C4-2B (cell line): ENCODE data around the gene OVOL2.
"Not testable (repeated sequence)": the region's sequence is repeated elsewhere in the genome, so short reads cannot be mapped to it uniquely, and the experiment has no call there.

Experiments used
- H3K27ac ChIP-seq: fragments of 450-650 bp; 2 replicates; pipeline ENCODE4 v1.5.1; 2017
- ZFX ChIP-seq: fragments of 450-650 bp; IDR thresholded peaks from 2 replicates; pipeline ENCODE4 v1.6.1; 2017
- TF ChIP-seq, protein P1 (sequence below): fragments of 450-650 bp; conservative IDR thresholded peaks from 2 replicates; pipeline ENCODE4 v1.5.1; 2017; ENCODE audit warnings: mild to moderate bottlenecking

OVOL2 gene

DNA sequence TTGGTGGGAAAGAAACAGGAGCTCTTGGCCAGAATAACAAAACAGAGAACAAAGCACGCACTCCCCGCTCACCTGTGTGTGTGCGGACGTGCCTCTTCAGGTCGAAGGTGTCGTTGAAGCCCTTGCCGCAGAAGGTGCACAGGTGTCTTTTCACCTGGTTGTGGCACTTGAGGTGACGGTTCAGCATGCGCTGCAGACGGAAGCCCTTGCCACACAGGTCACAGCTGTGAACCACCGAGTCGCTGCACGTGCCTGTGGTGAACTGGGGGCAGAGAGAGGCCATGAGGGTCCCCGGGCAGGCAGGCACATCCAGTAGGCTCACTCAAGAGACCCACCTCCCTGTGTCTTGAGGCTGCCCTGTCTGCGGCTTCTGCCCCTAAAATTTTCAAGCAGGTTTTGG lies 16.3 kb downstream of the OVOL2 start:
- TF ChIP-seq, protein P1, sequence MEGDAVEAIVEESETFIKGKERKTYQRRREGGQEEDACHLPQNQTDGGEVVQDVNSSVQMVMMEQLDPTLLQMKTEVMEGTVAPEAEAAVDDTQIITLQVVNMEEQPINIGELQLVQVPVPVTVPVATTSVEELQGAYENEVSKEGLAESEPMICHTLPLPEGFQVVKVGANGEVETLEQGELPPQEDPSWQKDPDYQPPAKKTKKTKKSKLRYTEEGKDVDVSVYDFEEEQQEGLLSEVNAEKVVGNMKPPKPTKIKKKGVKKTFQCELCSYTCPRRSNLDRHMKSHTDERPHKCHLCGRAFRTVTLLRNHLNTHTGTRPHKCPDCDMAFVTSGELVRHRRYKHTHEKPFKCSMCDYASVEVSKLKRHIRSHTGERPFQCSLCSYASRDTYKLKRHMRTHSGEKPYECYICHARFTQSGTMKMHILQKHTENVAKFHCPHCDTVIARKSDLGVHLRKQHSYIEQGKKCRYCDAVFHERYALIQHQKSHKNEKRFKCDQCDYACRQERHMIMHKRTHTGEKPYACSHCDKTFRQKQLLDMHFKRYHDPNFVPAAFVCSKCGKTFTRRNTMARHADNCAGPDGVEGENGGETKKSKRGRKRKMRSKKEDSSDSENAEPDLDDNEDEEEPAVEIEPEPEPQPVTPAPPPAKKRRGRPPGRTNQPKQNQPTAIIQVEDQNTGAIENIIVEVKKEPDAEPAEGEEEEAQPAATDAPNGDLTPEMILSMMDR, result no peak
- TF ChIP-seq ZFX, result no peak
- H3K27ac ChIP-seq, result no peak overlapping the region

GRCh38 chr20:18039063-18039462 lies 18.7 kb downstream of the OVOL2 start:
- TF ChIP-seq ZFX, result no peak
- TF ChIP-seq, protein P1, result no peak
- H3K27ac ChIP-seq, result no peak overlapping the region

DNA sequence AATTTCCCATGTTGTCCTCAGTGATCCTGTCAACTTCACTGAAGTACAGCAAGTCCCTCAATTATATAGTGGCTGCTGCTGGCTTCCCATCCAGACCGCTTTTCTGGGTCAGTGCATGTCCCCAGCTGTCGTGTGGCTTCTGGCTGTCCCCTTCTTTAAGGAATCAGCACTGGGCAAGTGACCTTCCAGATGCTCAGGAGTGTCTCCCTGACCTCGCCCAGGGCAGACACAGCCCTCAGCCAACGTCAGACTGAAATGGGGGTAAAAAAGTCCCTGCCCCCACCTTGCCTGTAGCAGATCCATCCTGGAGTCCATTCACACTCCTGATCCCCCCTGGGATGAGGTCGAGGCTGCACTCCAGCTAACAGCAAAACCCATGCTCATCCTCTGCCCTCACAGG lies 23.7 kb downstream of the OVOL2 start:
- TF ChIP-seq, protein P1, result no peak
- no peak for TF ChIP-seq ZFX
- H3K27ac ChIP-seq, result no peak overlapping the region

DNA sequence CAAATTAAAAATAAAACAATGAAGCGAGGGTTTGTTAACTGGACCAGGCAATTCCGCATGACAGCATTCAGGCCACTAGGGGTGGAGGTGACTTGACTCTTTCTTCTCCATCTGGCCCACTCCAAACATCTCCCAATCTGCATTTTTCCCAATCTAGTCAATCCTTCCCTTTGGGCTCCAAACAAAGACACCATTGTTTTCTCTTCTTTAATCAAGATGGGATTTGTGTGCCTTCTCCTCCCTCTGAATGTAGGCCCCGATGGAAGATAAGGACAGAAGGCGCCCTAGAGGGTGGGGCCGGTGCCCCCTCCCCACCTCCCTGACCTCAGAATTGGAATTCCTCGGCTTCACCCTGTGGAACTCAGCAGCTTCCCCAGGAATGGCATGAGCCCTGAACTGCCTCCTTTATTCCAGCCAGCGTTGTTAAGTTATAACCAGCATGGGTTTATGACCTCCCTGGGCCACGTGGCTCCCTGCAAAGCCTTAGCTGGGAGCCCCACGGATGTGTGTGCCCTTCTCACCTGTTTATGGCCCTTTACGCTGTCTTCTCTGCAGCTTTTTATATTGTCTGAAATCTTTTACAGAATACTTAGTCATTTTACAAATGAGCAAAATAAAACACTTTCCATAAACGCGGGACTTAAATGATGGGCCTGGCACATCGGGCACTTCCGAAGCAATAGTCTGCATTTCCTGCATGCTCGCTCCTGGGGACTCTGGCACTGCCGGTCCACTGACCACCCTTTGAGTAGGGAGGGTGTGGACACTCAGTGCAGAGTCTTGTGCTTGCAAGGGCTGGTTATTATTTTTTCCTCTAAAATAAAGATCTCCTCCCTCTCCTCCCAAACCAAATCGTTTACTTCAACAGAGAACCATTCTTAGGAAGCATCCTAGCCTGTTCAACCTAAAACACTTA lies 24.5 kb downstream of the OVOL2 start:
- TF ChIP-seq ZFX, result no peak
- TF ChIP-seq, protein P1, result no peak
- H3K27ac ChIP-seq, result no peak overlapping the region

DNA sequence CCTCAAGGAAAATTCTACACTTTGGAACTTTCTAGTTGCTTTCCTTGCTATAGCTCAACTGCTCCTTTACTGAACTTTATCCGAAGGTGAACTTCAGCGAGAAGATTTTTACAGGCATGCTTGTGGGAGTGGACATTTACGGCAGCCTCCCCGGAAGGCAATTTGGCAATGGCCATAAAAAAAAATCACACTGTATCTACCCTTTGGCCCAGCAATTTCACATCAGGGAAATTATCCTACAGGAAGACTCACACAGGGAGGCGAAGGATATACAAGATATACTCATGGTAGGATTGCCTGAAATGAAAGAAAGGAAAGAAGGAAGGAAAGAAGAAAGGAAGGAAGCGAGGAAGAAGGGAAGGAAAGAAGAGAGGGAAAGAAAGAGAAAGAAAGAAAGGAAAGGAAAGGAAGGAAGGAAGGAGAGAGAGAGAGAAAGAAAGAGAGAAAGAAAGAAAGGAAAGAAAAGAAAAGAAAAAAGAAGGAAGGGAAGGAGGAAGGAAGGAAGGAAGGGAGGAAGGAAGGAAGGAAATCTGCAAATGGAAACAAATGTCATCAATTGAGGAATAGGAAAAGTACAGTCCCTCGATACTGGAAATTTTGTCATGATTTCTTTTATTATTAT lies 25.7 kb downstream of the OVOL2 start:
- TF ChIP-seq, protein P1, result no peak
- no peak for TF ChIP-seq ZFX
- no peak overlapping the region for H3K27ac ChIP-seq

DNA sequence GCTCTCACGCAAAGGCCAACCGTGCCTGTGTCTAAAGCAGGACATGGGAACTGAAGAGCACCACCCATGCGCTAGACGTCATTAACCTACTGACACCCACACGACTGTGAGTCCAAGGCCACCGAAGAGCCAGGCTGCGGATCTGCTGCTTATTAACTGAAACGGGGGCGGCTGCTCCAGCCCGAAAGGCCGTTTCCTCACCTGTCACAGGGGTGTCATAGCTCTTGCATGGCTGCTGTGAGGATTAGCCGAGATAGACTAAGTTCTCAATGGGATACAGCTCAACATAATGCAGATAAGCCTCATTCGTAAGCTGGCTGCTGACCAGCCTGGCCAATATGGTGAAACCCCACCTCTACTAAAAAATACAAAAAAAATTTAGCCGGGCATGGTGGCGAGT lies 26.7 kb downstream of the OVOL2 start:
- TF ChIP-seq, protein P1, result no peak
- no peak for TF ChIP-seq ZFX
- H3K27ac ChIP-seq, result no peak overlapping the region

- TF ChIP-seq ZFX, result no peak
- TF ChIP-seq, protein P1, result no peak
- no peak overlapping the region for H3K27ac ChIP-seq
Measured at GRCh38 chr20:18030020-18030419, 27.7 kb downstream of the OVOL2 start.

- H3K27ac ChIP-seq, result not testable (repeated sequence)
Measured at GRCh38 chr20:18027011-18027410, 30.7 kb downstream of the OVOL2 start.
